ENCODE measurements around the gene AMHR2.
"Not testable (repeated sequence)": the region's sequence is repeated elsewhere in the genome, so short reads cannot be mapped to it uniquely, and the experiment has no call there.

AMHR2 gene

DNA sequence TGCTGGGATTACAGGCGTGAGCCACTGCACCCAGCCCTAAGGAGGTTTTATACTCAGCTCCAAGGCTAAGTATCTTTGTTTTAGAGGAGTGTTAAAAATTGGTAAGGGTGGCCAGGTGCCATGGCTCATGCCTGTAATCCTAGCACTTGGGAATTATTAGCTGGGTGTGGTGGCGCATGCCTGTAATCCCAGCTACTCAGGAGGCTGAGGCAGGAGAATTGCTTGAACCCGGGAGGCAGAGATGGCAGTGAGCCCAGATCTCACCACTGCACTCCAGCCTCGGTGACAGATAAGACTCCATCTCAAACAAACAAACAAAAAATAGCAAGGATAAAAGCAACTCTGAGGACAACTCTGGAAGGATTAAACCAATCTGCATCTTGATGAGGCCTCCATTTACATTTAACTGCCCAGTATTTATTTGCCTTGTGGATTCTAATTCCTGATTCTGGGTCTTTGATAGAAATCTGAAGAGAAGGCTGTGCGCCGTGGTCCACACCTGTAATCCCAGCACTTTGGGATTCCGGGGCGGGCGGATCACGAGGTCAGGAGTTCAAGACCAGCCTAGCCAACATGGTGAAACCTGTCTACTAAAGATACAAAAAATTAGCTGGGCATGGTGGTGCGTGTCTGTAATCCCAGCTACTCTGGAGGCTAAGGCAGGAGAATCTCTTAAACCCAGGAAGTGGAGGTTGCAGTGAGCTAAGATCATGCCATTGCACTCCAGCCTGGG is 21.1 kb downstream of the AMHR2 start:
- H3K36me3 ChIP-seq (ENCODE audit: control insufficient read depth in 1 of 2, insufficient read depth in 2 of 2, low read length in 2 of 2) = peaks cover 7 to 12% of the 10 kb centered on the region in 2 experiments
- H3K79me1 ChIP-seq (ENCODE audit: low read length); H3K14ac ChIP-seq (ENCODE audit: low read length); H3K18ac ChIP-seq (ENCODE audit: low read length); H4K91ac ChIP-seq (ENCODE audit: low read depth, low read length); H3K9ac ChIP-seq (ENCODE audit: low read length); H2AFZ ChIP-seq (ENCODE audit: insufficient read depth, low read length, poor library complexity); H2BK12ac ChIP-seq (ENCODE audit: low read length); H3K4me2 ChIP-seq (ENCODE audit: low read length); H2BK5ac ChIP-seq (ENCODE audit: low read depth, low read length, poor library complexity); H3K4me1 ChIP-seq (ENCODE audit: control insufficient read depth in 1 of 2, insufficient read depth in 2 of 2, low read length in 2 of 2); H2AK5ac ChIP-seq (ENCODE audit: low read length); H3K79me2 ChIP-seq (ENCODE audit: control insufficient read depth, insufficient read depth, low read length, poor library complexity); DNase-seq; H2BK120ac ChIP-seq (ENCODE audit: insufficient read depth, low read length, poor library complexity); H4K8ac ChIP-seq (ENCODE audit: low read depth, low read length); H4K12ac ChIP-seq (ENCODE audit: low read depth, low read length); H3K27me3 ChIP-seq (ENCODE audit: insufficient read depth, low read length); H3K27ac ChIP-seq (ENCODE audit: low read depth, low read length); H3K9me3 ChIP-seq (ENCODE audit: insufficient read depth, low read depth, low read length); H3K4me3 ChIP-seq (ENCODE audit: low read depth, low read length); H3K4ac ChIP-seq (ENCODE audit: low read depth, low read length); H3K23ac ChIP-seq (ENCODE audit: low read length): not testable (repeated sequence)
- no CpG with 5 or more reads among the region's 11 CpGs for WGBS (ENCODE audit: extremely low coverage, insufficient coverage, insufficient read length)

- no peak overlapping the region for H4K8ac ChIP-seq (ENCODE audit: low read depth, low read length)
- peaks cover 6% of the 10 kb centered on the region for H3K79me1 ChIP-seq (ENCODE audit: low read length)
- no CpG with 5 or more reads among the region's 7 CpGs for WGBS (ENCODE audit: extremely low coverage, insufficient coverage, insufficient read length)
- H2BK5ac ChIP-seq (ENCODE audit: low read depth, low read length, poor library complexity) = no peak overlapping the region
- H3K4me1 ChIP-seq (ENCODE audit: control insufficient read depth in 1 of 2, insufficient read depth in 2 of 2, low read length in 2 of 2) = no peaks in the 10 kb centered on the region
- H4K91ac ChIP-seq (ENCODE audit: low read depth, low read length) = no peak overlapping the region
- DNase-seq = no peak
- H3K14ac ChIP-seq (ENCODE audit: low read length) = no peak overlapping the region
- H2BK120ac ChIP-seq (ENCODE audit: insufficient read depth, low read length, poor library complexity) = no peak overlapping the region
- H3K27me3 ChIP-seq (ENCODE audit: insufficient read depth, low read length) = no peaks in the 10 kb centered on the region
- no peak overlapping the region for H2BK12ac ChIP-seq (ENCODE audit: low read length)
- H3K18ac ChIP-seq (ENCODE audit: low read length) = no peak overlapping the region
- H3K9ac ChIP-seq (ENCODE audit: low read length) = no peak overlapping the region
- H3K27ac ChIP-seq (ENCODE audit: low read depth, low read length) = no peak overlapping the region
- no peaks in the 10 kb centered on the region for H3K9me3 ChIP-seq (ENCODE audit: insufficient read depth, low read depth, low read length)
- no peak overlapping the region for H3K23ac ChIP-seq (ENCODE audit: low read length)
- H3K4me2 ChIP-seq (ENCODE audit: low read length) = no peak overlapping the region
- H3K4me3 ChIP-seq (ENCODE audit: low read depth, low read length) = no peak overlapping the region
- H3K79me2 ChIP-seq (ENCODE audit: control insufficient read depth, insufficient read depth, low read length, poor library complexity) = peaks cover 9% of the 10 kb centered on the region
- H3K4ac ChIP-seq (ENCODE audit: low read depth, low read length) = no peak overlapping the region
- H4K12ac ChIP-seq (ENCODE audit: low read depth, low read length) = no peak overlapping the region
- H3K36me3 ChIP-seq (ENCODE audit: control insufficient read depth in 1 of 2, insufficient read depth in 2 of 2, low read length in 2 of 2) = peaks cover 6 to 20% of the 10 kb centered on the region in 2 experiments
- no peak overlapping the region for H2AK5ac ChIP-seq (ENCODE audit: low read length)
- H2AFZ ChIP-seq (ENCODE audit: insufficient read depth, low read length, poor library complexity) = no peak overlapping the region
Observed at GRCh38 chr12:53450936-53451335, 27.3 kb downstream of the AMHR2 start.

- Histone ChIP-seq H3K4me1 (ENCODE audit: control insufficient read depth in 1 of 2, insufficient read depth in 2 of 2, low read length in 2 of 2) (no peaks in the 10 kb centered on the region), H2AFZ (ENCODE audit: insufficient read depth, low read length, poor library complexity) (peak within 1 kb of the TSS; percentile 71), H2BK120ac (ENCODE audit: insufficient read depth, low read length, poor library complexity) (peak within 1 kb of the TSS; percentile 78), H3K4me2 (ENCODE audit: low read length) (peak within 1 kb of the TSS; percentile 76), H4K91ac (ENCODE audit: low read depth, low read length) (peak within 1 kb of the TSS; percentile 94), H3K23ac (ENCODE audit: low read length) (no peak within 1 kb of the TSS), H3K27ac (ENCODE audit: low read depth, low read length) (peak within 1 kb of the TSS; percentile 93), H2AK5ac (ENCODE audit: low read length) (peak within 1 kb of the TSS; percentile 31), H4K12ac (ENCODE audit: low read depth, low read length) (peak within 1 kb of the TSS; percentile 91), H3K18ac (ENCODE audit: low read length) (peak within 1 kb of the TSS; percentile 90), H3K4me3 (ENCODE audit: low read depth, low read length) (peak within 1 kb of the TSS; percentile 82), H2BK12ac (ENCODE audit: low read length) (no peak within 1 kb of the TSS), H2BK5ac (ENCODE audit: low read depth, low read length, poor library complexity) (peak within 1 kb of the TSS; percentile 84), H3K27me3 (ENCODE audit: insufficient read depth, low read length) (no peaks in the 10 kb centered on the region), H4K8ac (ENCODE audit: low read depth, low read length) (peak within 1 kb of the TSS; percentile 85), H3K9me3 (ENCODE audit: insufficient read depth, low read depth, low read length) (no peaks in the 10 kb centered on the region), H3K79me1 (ENCODE audit: low read length) (peaks cover 6% of the 10 kb centered on the region), H3K14ac (ENCODE audit: low read length) (peak within 1 kb of the TSS; percentile 96), H3K9ac (ENCODE audit: low read length) (peak within 1 kb of the TSS; percentile 93), H3K36me3 (ENCODE audit: control insufficient read depth in 1 of 2, insufficient read depth in 2 of 2, low read length in 2 of 2) (peaks cover 8 to 23% of the 10 kb centered on the region in 2 experiments), H3K79me2 (ENCODE audit: control insufficient read depth, insufficient read depth, low read length, poor library complexity) (peaks cover 9% of the 10 kb centered on the region), H3K4ac (ENCODE audit: low read depth, low read length) (peak within 1 kb of the TSS; percentile 99)
- no CpG with 5 or more reads among the region's 32 CpGs for WGBS (ENCODE audit: extremely low coverage, insufficient coverage, insufficient read length)
- peak; percentile 99 to 100 for DNase-seq
Observed at GRCh38 chr12:53451661-53452158, 28.1 kb downstream of the AMHR2 start, which contains the start of gene PCBP2. Gene PCBP2, plus strand, starts transcription at chr12:53452102. Its CDS starts 2,699 bp downstream, at chr12:53454801.

- H3K27ac ChIP-seq (ENCODE audit: low read depth, low read length) = peak overlapping the region; percentile 93
- H2AK5ac ChIP-seq (ENCODE audit: low read length) = peak overlapping the region; percentile 31
- peak overlapping the region; percentile 85 for H4K8ac ChIP-seq (ENCODE audit: low read depth, low read length)
- no peak overlapping the region for H2BK12ac ChIP-seq (ENCODE audit: low read length)
- H3K4me3 ChIP-seq (ENCODE audit: low read depth, low read length) = peak overlapping the region; percentile 82
- H3K36me3 ChIP-seq (ENCODE audit: control insufficient read depth in 1 of 2, insufficient read depth in 2 of 2, low read length in 2 of 2) = peaks cover 14 to 30% of the 10 kb centered on the region in 2 experiments
- no CpG with 5 or more reads among the region's 82 CpGs for WGBS (ENCODE audit: extremely low coverage, insufficient coverage, insufficient read length)
- no peaks in the 10 kb centered on the region for H3K27me3 ChIP-seq (ENCODE audit: insufficient read depth, low read length)
- peak overlapping the region; percentile 84 for H2BK5ac ChIP-seq (ENCODE audit: low read depth, low read length, poor library complexity)
- peak overlapping the region; percentile 99 for H3K4ac ChIP-seq (ENCODE audit: low read depth, low read length)
- peak overlapping the region; percentile 71 for H2AFZ ChIP-seq (ENCODE audit: insufficient read depth, low read length, poor library complexity)
- no peak overlapping the region for H3K23ac ChIP-seq (ENCODE audit: low read length)
- H3K79me1 ChIP-seq (ENCODE audit: low read length) = peaks cover 6% of the 10 kb centered on the region
- peaks cover 9% of the 10 kb centered on the region for H3K79me2 ChIP-seq (ENCODE audit: control insufficient read depth, insufficient read depth, low read length, poor library complexity)
- peak overlapping the region; percentile 76 for H3K4me2 ChIP-seq (ENCODE audit: low read length)
- H3K9me3 ChIP-seq (ENCODE audit: insufficient read depth, low read depth, low read length) = no peaks in the 10 kb centered on the region
- peak overlapping the region; percentile 96 for H3K14ac ChIP-seq (ENCODE audit: low read length)
- H2BK120ac ChIP-seq (ENCODE audit: insufficient read depth, low read length, poor library complexity) = peak overlapping the region; percentile 78
- H4K12ac ChIP-seq (ENCODE audit: low read depth, low read length) = peak overlapping the region; percentile 91
- peak overlapping the region; percentile 93 for H3K9ac ChIP-seq (ENCODE audit: low read length)
- peak overlapping the region; percentile 94 for H4K91ac ChIP-seq (ENCODE audit: low read depth, low read length)
- DNase-seq = peak; percentile 46 to 72
- H3K18ac ChIP-seq (ENCODE audit: low read length) = peak overlapping the region; percentile 90
- H3K4me1 ChIP-seq (ENCODE audit: control insufficient read depth in 1 of 2, insufficient read depth in 2 of 2, low read length in 2 of 2) = no peaks in the 10 kb centered on the region
Observed at GRCh38 chr12:53452159-53453077, 28.8 kb downstream of the AMHR2 start.

Measured in trophoblast cell (in vitro differentiated cells and primary cell).